Caco-2 (cell line): ENCODE results near the gene HHIPL1. TPM values are rescaled to one million over a fixed set of nuclear protein-coding genes. Genes with fewer than 3 reads are reported as not detected.
A peak's percentile ranks its signal among the peaks of the same experiment; 100 is the strongest.

ENCODE experiments used
- BruUV-seq: library from RNA; stranded (reverse); fragments of 400-500 nt; replicated peaks from 2 replicates; lab custom pipeline; 2021; lab: Mats Ljungman, UMichigan
- CTCF ChIA-PET: fragments of 300-600 bp; sonication (Branson Sonifier 250); formaldehyde crosslinking; loops from one replicate; lab custom pipeline; 2022; ENCODE audit warnings: antibody characterized with exemption; lab: Charles Lee
- POLR2A ChIA-PET: fragments of 300-600 bp; sonication (Branson Sonifier 250); formaldehyde crosslinking; loops from one replicate; lab custom pipeline; 2022; ENCODE audit warnings: antibody characterized with exemption; lab: Charles Lee
- DNase-seq, 2 experiments: peaks; one replicate each; pipeline versions ENCODE4 v3.0.0 to v3.0.0-alpha.2; 2020 to 2022
- H3K27me3 ChIP-seq: replicated peaks from 2 replicates; pipeline ENCODE4 v1.6.0; 2011; ENCODE audit warnings: low read length; ENCODE audit not compliant: control insufficient read depth, insufficient read depth
- H3K36me3 ChIP-seq: 2 replicates; pipeline ENCODE4 v1.5.1; 2011; ENCODE audit warnings: low read length; ENCODE audit not compliant: control insufficient read depth, insufficient read depth
- H3K4me1 ChIP-seq: fragments of 250-450 bp; sonication (Bioruptor Pico); 2 replicates; pipeline ENCODE4 v1.5.1; 2020; ENCODE audit warnings: mild to moderate bottlenecking
- H3K4me3 ChIP-seq: 2 replicates; pipeline ENCODE4 v1.5.1; 2011; ENCODE audit warnings: low read depth, mild to moderate bottlenecking, control low read depth, low read length
- H3K9me3 ChIP-seq: fragments of 250-450 bp; sonication (Bioruptor Pico); 2 replicates; pipeline ENCODE4 v1.5.1; 2020; ENCODE audit warnings: mild to moderate bottlenecking, moderate library complexity
- H3K27ac Mint-ChIP-seq: one replicate; pipeline ENCODE4 v1.8.0; 2022; ENCODE audit warnings: mixed read lengths; ENCODE audit not compliant: unreplicated experiment
- H3K27me3 Mint-ChIP-seq: one replicate; pipeline ENCODE4 v1.8.0; 2022; ENCODE audit warnings: mixed read lengths; ENCODE audit not compliant: insufficient read depth, unreplicated experiment
- H3K36me3 Mint-ChIP-seq: one replicate; pipeline ENCODE4 v1.8.0; 2022; ENCODE audit warnings: mild to moderate bottlenecking, mixed read lengths; ENCODE audit not compliant: insufficient read depth, unreplicated experiment
- H3K4me1 Mint-ChIP-seq: one replicate; pipeline ENCODE4 v1.8.0; 2022; ENCODE audit warnings: low read depth, mixed read lengths; ENCODE audit not compliant: unreplicated experiment
- H3K4me3 Mint-ChIP-seq: one replicate; pipeline ENCODE4 v1.8.0; 2022; ENCODE audit warnings: mild to moderate bottlenecking, moderate library complexity, mixed read lengths; ENCODE audit not compliant: unreplicated experiment
- H3K9me3 Mint-ChIP-seq: one replicate; pipeline ENCODE4 v1.8.0; 2022; ENCODE audit warnings: mixed read lengths; ENCODE audit not compliant: unreplicated experiment
- intact Hi-C: fragments of 100-400 bp; cut with micrococcal nuclease; formaldehyde crosslinking; loops from one replicate; pipeline ENCODE4 v1.10.0; 2022; ENCODE audit not compliant: unreplicated experiment
- total RNA-seq: library from RNA; stranded (reverse); gene quantifications from 2 replicates; pipeline ENCODE4 v1.2.3, GENCODE V29; 2022
- TF ChIP-seq, protein P1 (sequence below), 2 experiments: fragments of 200-600 bp in 1 of 2; IDR thresholded peaks; 1 replicate in 1 of 2; 2 replicates in 1 of 2; pipeline versions ENCODE4 v1.5.1 to v1.8.0; 2011 to 2022; ENCODE audit warnings: antibody characterized with exemption in 1 of 2, control low read depth in 1 of 2, inconsistent platforms in 1 of 2, low read depth in 1 of 2, low read length in 1 of 2, mild to moderate bottlenecking in 1 of 2, moderate library complexity in 1 of 2; ENCODE audit not compliant: insufficient read depth in 1 of 2, severe bottlenecking in 1 of 2, unreplicated experiment in 1 of 2

The HHIPL1 gene
- total RNA-seq, 1 experiment from 2014 or later = 2.9 TPM

DNA sequence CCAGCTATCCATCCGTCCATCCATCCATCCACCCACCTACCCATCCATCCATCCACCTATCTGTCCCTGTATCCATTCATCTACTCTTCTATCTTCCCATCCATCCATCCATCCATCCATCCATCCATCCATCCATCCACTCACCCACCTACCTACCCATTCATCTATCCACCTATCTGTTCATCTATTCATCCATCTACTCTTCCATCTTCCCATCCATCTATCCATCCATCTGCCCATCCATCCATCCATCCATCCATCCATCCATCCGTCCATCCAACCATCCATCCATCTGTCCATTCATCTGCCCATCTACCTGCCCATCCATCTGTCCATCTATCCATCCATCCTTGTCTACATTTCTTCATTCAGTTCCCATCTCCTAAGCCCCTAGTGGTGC, 17.8 kb upstream of the HHIPL1 start:
- Mint-ChIP-seq H3K4me1 (peaks cover 16% of the 10 kb centered on the region), H3K9me3 (no peaks in the 10 kb centered on the region), H3K27ac (no peak overlapping the region), H3K4me3 (no peak overlapping the region), H3K27me3 (no peaks in the 10 kb centered on the region), H3K36me3 (no peaks in the 10 kb centered on the region)
- no peak overlapping the region for H3K4me3 ChIP-seq
- no peak for DNase-seq
- no peaks in the 10 kb centered on the region for H3K36me3 ChIP-seq
- TF ChIP-seq, protein P1, sequence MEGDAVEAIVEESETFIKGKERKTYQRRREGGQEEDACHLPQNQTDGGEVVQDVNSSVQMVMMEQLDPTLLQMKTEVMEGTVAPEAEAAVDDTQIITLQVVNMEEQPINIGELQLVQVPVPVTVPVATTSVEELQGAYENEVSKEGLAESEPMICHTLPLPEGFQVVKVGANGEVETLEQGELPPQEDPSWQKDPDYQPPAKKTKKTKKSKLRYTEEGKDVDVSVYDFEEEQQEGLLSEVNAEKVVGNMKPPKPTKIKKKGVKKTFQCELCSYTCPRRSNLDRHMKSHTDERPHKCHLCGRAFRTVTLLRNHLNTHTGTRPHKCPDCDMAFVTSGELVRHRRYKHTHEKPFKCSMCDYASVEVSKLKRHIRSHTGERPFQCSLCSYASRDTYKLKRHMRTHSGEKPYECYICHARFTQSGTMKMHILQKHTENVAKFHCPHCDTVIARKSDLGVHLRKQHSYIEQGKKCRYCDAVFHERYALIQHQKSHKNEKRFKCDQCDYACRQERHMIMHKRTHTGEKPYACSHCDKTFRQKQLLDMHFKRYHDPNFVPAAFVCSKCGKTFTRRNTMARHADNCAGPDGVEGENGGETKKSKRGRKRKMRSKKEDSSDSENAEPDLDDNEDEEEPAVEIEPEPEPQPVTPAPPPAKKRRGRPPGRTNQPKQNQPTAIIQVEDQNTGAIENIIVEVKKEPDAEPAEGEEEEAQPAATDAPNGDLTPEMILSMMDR (IDR thresholded peaks at IDR 0.05; ENCODE audit: insufficient read depth in 1 of 2, low read depth in 1 of 2, low read length in 1 of 2, severe bottlenecking in 1 of 2, unreplicated experiment in 1 of 2) = no peak
- H3K27me3 ChIP-seq = no peaks in the 10 kb centered on the region
- intact Hi-C loops = no loop called here
- ChIA-PET POLR2A (no interaction called here), CTCF (interaction anchor here (1.4 kb wide), 1 partner anchor 103 kb away, joined by 3 read pairs; no protein-coding TSS in a partner anchor)
- no TSS peak for BruUV-seq
- no peaks in the 10 kb centered on the region for H3K9me3 ChIP-seq
- H3K4me1 ChIP-seq = peaks cover 5% of the 10 kb centered on the region

DNA sequence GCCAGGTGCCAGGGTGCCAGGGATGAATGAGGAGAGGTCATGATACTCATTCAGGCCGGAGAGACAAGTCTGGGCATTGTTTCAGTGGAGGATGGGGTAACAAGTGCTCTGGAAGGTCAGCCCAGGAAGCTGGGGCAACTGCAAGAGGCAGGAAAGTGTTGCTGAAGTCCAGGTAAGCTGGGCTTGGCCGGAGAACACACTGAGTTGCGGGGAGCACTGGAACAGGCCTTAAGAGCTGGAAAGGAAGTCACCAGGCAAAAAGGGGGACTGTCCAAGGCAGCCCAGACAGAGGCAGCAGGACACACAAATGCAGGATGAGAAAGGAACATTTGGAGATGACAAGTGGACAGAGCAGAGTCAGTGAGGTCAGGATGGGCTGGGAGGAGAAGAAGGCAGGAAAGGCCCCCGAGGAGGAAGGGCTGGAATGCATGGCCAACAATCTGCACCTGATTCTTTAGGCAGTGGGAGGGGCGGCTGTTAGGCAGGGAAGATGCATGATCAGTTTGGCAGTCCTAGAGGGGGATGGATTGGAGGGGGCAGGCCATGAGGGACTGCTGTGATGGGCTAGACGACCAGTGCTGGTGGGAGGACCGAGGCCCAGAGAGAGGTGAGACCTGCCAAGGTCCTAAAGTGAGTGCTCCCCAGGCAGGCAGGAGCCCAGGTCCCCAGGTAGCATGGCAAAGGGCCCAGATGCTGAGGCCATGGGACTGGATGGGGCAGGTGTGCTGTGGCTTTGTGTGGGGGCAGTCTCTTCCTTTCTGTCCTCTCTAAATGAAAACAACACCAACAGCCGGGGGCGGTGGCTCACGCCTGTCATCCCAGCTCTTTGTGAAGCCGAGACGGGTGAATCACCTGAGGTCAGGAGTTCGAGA, 17.2 kb upstream of the HHIPL1 start:
- TF ChIP-seq, protein P1 (IDR thresholded peaks at IDR 0.05; ENCODE audit: insufficient read depth in 1 of 2, low read depth in 1 of 2, low read length in 1 of 2, severe bottlenecking in 1 of 2, unreplicated experiment in 1 of 2) = no peak
- H3K36me3 Mint-ChIP-seq = no peaks in the 10 kb centered on the region
- intact Hi-C loops = no loop called here
- CTCF ChIA-PET = interaction anchor here (0.6 to 1.1 kb wide), 4 partner anchors 22 to 75 kb away, joined by 3 to 10 read pairs (median 3); no protein-coding TSS in a partner anchor
- Histone ChIP-seq H3K4me1 (no peaks in the 10 kb centered on the region), H3K27me3 (no peaks in the 10 kb centered on the region), H3K4me3 (no peak overlapping the region), H3K36me3 (no peaks in the 10 kb centered on the region), H3K9me3 (no peaks in the 10 kb centered on the region)
- no peak for DNase-seq
- peaks cover 10% of the 10 kb centered on the region for H3K4me1 Mint-ChIP-seq
- POLR2A ChIA-PET = no interaction called here
- no peaks in the 10 kb centered on the region for H3K27me3 Mint-ChIP-seq
- H3K4me3 Mint-ChIP-seq = no peak overlapping the region
- no peaks in the 10 kb centered on the region for H3K9me3 Mint-ChIP-seq
- H3K27ac Mint-ChIP-seq = no peak overlapping the region
- BruUV-seq = no TSS peak

DNA sequence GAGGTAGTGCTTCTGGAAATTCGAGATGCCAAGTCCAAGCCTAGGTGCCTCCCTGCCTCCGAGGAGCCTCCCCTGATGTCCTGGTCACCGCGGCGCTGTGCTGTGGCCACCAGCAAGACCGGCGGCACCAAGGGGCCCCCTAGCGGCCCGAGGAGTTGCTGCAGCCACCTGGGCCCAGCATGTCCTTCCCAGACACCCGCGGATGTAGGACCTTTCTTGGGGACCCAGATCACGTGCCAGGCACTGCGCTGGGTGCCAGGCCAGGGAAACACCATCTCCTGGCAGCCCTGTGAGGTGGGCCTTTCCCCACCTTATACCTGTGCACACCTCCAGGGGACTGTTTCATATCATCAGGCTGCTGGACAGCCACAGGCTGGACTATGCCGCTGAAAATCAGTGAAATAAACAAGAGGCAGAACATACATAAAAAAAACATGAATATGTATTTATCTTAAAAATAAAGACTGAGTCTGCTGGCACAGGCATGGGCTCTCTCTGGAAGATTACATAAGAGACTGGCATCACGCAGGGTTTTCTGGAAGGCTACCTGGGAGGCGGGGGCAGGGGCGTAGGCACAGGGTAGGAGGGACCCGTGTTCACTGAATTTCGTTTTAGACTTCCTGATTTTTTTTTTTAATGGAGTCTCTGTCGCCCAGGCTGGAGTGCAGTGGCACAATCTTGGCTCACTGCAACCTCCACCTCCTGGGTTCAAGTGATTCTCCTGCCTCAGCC, 15.9 kb upstream of the HHIPL1 start:
- no peaks in the 10 kb centered on the region for H3K36me3 ChIP-seq
- H3K36me3 Mint-ChIP-seq = no peaks in the 10 kb centered on the region
- H3K9me3 ChIP-seq = no peaks in the 10 kb centered on the region
- TF ChIP-seq, protein P1 (IDR thresholded peaks at IDR 0.05; ENCODE audit: insufficient read depth in 1 of 2, low read depth in 1 of 2, low read length in 1 of 2, severe bottlenecking in 1 of 2, unreplicated experiment in 1 of 2) = peak; percentile 91 to 98
- H3K27ac Mint-ChIP-seq = no peak overlapping the region
- H3K4me1 ChIP-seq = no peaks in the 10 kb centered on the region
- no peaks in the 10 kb centered on the region for H3K9me3 Mint-ChIP-seq
- H3K4me1 Mint-ChIP-seq = peaks cover 7% of the 10 kb centered on the region
- intact Hi-C loops = loop anchor here (1.0 kb wide), 2 partner anchors 106 to 111 kb away; no protein-coding TSS in a partner anchor
- no peaks in the 10 kb centered on the region for H3K27me3 Mint-ChIP-seq
- H3K4me3 ChIP-seq = no peak overlapping the region
- no peak overlapping the region for H3K4me3 Mint-ChIP-seq
- ChIA-PET POLR2A (no interaction called here), CTCF (interaction anchor here (1.1 kb wide), 1 partner anchor 23 kb away, joined by 10 read pairs; no protein-coding TSS in a partner anchor)
- no peaks in the 10 kb centered on the region for H3K27me3 ChIP-seq
- BruUV-seq = no TSS peak
- DNase-seq = peak; percentile 78 to 87
